ENCODE data around the gene KAZN. TPM values are rescaled to one million over a fixed set of nuclear protein-coding genes. Genes with fewer than 3 reads are reported as not detected.

KAZN gene
- total RNA-seq, 1 experiment from 2014 or later = 2.4 TPM

GRCh38 chr1:15158506-15159165, 560.2 kb downstream of the KAZN start:
- peaks cover 9% of the 10 kb centered on the region for H3K36me3 Mint-ChIP-seq (ENCODE audit: insufficient read depth, unreplicated experiment)
- H3K27ac Mint-ChIP-seq (ENCODE audit: unreplicated experiment) = no peak overlapping the region
- BruUV-seq (replicated peaks) = no TSS peak
- H3K4me1 ChIP-seq = peaks cover 40% of the 10 kb centered on the region
- intact Hi-C loops (cut with micrococcal nuclease; ENCODE audit: unreplicated experiment) = no loop called here
- TF ChIP-seq CTCF (IDR thresholded peaks at IDR 0.05; ENCODE audit: insufficient read depth in 1 of 2, low read depth in 1 of 2, low read length in 1 of 2, severe bottlenecking in 1 of 2, unreplicated experiment in 1 of 2) = no peak
- no peaks in the 10 kb centered on the region for H3K27me3 ChIP-seq (replicated peaks; ENCODE audit: control insufficient read depth, insufficient read depth, low read length)
- no peaks in the 10 kb centered on the region; the same call in 1 of the 2 replicates for H3K36me3 ChIP-seq (ENCODE audit: control insufficient read depth, insufficient read depth, low read length)
- H3K4me1 Mint-ChIP-seq (ENCODE audit: low read depth, unreplicated experiment) = peaks cover 16% of the 10 kb centered on the region
- H3K4me3 ChIP-seq (ENCODE audit: low read depth, low read length) = no peak overlapping the region
- H3K9me3 ChIP-seq = no peaks in the 10 kb centered on the region
- H3K27me3 Mint-ChIP-seq (ENCODE audit: insufficient read depth, unreplicated experiment) = no peaks in the 10 kb centered on the region
- ChIA-PET POLR2A (interaction anchor here (0.7 kb wide), 1 partner anchor 48 kb away, joined by 3 read pairs; no protein-coding TSS in a partner anchor), CTCF (interaction anchor here (1.3 kb wide), 1 partner anchor 114 kb away, joined by 3 read pairs; no protein-coding TSS in a partner anchor)
- no peak overlapping the region for H3K4me3 Mint-ChIP-seq (ENCODE audit: unreplicated experiment)
- no peak for DNase-seq
- H3K9me3 Mint-ChIP-seq (ENCODE audit: unreplicated experiment) = no peaks in the 10 kb centered on the region

GRCh38 chr1:15159166-15159555, 560.7 kb downstream of the KAZN start:
- ChIA-PET CTCF (interaction anchor here (1.3 kb wide), 1 partner anchor 113 kb away, joined by 3 read pairs; no protein-coding TSS in a partner anchor), POLR2A (no interaction called here)
- no peaks in the 10 kb centered on the region for H3K9me3 Mint-ChIP-seq (ENCODE audit: unreplicated experiment)
- H3K4me3 ChIP-seq (ENCODE audit: low read depth, low read length) = no peak overlapping the region
- no TSS peak for BruUV-seq (replicated peaks)
- no peak overlapping the region for H3K27ac Mint-ChIP-seq (ENCODE audit: unreplicated experiment)
- H3K36me3 ChIP-seq (ENCODE audit: control insufficient read depth, insufficient read depth, low read length) = no peaks in the 10 kb centered on the region; the same call in 1 of the 2 replicates
- DNase-seq = no peak
- intact Hi-C loops (cut with micrococcal nuclease; ENCODE audit: unreplicated experiment) = no loop called here
- H3K9me3 ChIP-seq = no peaks in the 10 kb centered on the region
- no peaks in the 10 kb centered on the region for H3K27me3 Mint-ChIP-seq (ENCODE audit: insufficient read depth, unreplicated experiment)
- no peak overlapping the region for H3K4me3 Mint-ChIP-seq (ENCODE audit: unreplicated experiment)
- peaks cover 9% of the 10 kb centered on the region for H3K36me3 Mint-ChIP-seq (ENCODE audit: insufficient read depth, unreplicated experiment)
- TF ChIP-seq CTCF (IDR thresholded peaks at IDR 0.05; ENCODE audit: insufficient read depth in 1 of 2, low read depth in 1 of 2, low read length in 1 of 2, severe bottlenecking in 1 of 2, unreplicated experiment in 1 of 2) = no peak
- peaks cover 16% of the 10 kb centered on the region for H3K4me1 Mint-ChIP-seq (ENCODE audit: low read depth, unreplicated experiment)
- no peaks in the 10 kb centered on the region for H3K27me3 ChIP-seq (replicated peaks; ENCODE audit: control insufficient read depth, insufficient read depth, low read length)
- H3K4me1 ChIP-seq = peaks cover 40% of the 10 kb centered on the region

- H3K27ac Mint-ChIP-seq (ENCODE audit: unreplicated experiment) = no peak overlapping the region
- no TSS peak for BruUV-seq (replicated peaks)
- H3K27me3 Mint-ChIP-seq (ENCODE audit: insufficient read depth, unreplicated experiment) = no peaks in the 10 kb centered on the region
- ChIA-PET POLR2A (no interaction called here), CTCF (no interaction called here)
- H3K4me3 Mint-ChIP-seq (ENCODE audit: unreplicated experiment) = no peak overlapping the region
- H3K9me3 Mint-ChIP-seq (ENCODE audit: unreplicated experiment) = no peaks in the 10 kb centered on the region
- no peaks in the 10 kb centered on the region for H3K9me3 ChIP-seq
- peaks cover 33% of the 10 kb centered on the region for H3K4me1 ChIP-seq
- no peaks in the 10 kb centered on the region for H3K27me3 ChIP-seq (replicated peaks; ENCODE audit: control insufficient read depth, insufficient read depth, low read length)
- no peaks in the 10 kb centered on the region; the same call in 1 of the 2 replicates for H3K36me3 ChIP-seq (ENCODE audit: control insufficient read depth, insufficient read depth, low read length)
- DNase-seq = no peak
- intact Hi-C loops (cut with micrococcal nuclease; ENCODE audit: unreplicated experiment) = no loop called here
- H3K4me1 Mint-ChIP-seq (ENCODE audit: low read depth, unreplicated experiment) = peaks cover 11% of the 10 kb centered on the region
- TF ChIP-seq CTCF (IDR thresholded peaks at IDR 0.05; ENCODE audit: insufficient read depth in 1 of 2, low read depth in 1 of 2, low read length in 1 of 2, severe bottlenecking in 1 of 2, unreplicated experiment in 1 of 2) = no peak
- H3K36me3 Mint-ChIP-seq (ENCODE audit: insufficient read depth, unreplicated experiment) = peaks cover 3% of the 10 kb centered on the region
- no peak overlapping the region for H3K4me3 ChIP-seq (ENCODE audit: low read depth, low read length)
These were observed 562.1 kb downstream of the KAZN start for GRCh38 chr1:15160626-15161025.

Data from Caco-2 (cell line).